GM23338 (cell line): ENCODE measurements around the gene UBA6. TPM values are rescaled to one million over a fixed set of nuclear protein-coding genes. Genes with fewer than 3 reads are reported as not detected.

Experiments
- ATAC-seq: fragments of 200-7000 bp; cut with Tn5 transposase; 3 replicates; pipeline ENCODE4 v1.9.1; 2020
- DNase-seq: peaks from one replicate; pipeline ENCODE4 v3.0.0-alpha.2; 2015; ENCODE audit warnings: low spot score
- H2AFZ ChIP-seq: fragments of 200-600 bp; sonication (generic); 2 replicates; pipeline ENCODE4 v1.8.0; 2016; ENCODE audit warnings: antibody characterized with exemption, mild to moderate bottlenecking, moderate library complexity
- H3F3A ChIP-seq: fragments of 200-600 bp; sonication (generic); replicated peaks from 2 replicates; pipeline ENCODE4 v1.8.0; 2017; ENCODE audit warnings: antibody characterized with exemption, mixed run types, low read depth
- H3K27ac ChIP-seq: fragments of 200-600 bp; sonication (generic); 2 replicates; pipeline ENCODE4 v1.6.1; 2016; ENCODE audit warnings: low read depth
- H3K27me3 ChIP-seq: fragments of 200-600 bp; sonication (generic); 2 replicates; pipeline ENCODE4 v1.8.0; 2016; ENCODE audit warnings: mild to moderate bottlenecking, mixed run types, moderate library complexity; ENCODE audit not compliant: insufficient read depth
- H3K36me3 ChIP-seq: fragments of 200-600 bp; sonication (generic); 2 replicates; pipeline ENCODE4 v1.8.0; 2016; ENCODE audit warnings: mild to moderate bottlenecking; ENCODE audit not compliant: insufficient read depth
- H3K4me1 ChIP-seq: fragments of 200-600 bp; sonication (generic); 2 replicates; pipeline ENCODE4 v1.8.0; 2016; ENCODE audit warnings: mild to moderate bottlenecking, moderate library complexity; ENCODE audit not compliant: insufficient read depth
- H3K4me2 ChIP-seq: fragments of 200-600 bp; sonication (generic); 2 replicates; pipeline ENCODE4 v1.7.1; 2017; ENCODE audit warnings: mixed run types
- H3K4me3 ChIP-seq: fragments of 200-600 bp; sonication (generic); 2 replicates; pipeline ENCODE4 v1.6.1; 2016; ENCODE audit warnings: mixed run types
- H3K79me2 ChIP-seq: fragments of 200-600 bp; sonication (generic); replicated peaks from 2 replicates; pipeline ENCODE4 v1.8.0; 2017; ENCODE audit warnings: mild to moderate bottlenecking; ENCODE audit not compliant: insufficient read depth
- H3K9me2 ChIP-seq: fragments of 200-600 bp; sonication (generic); 2 replicates; pipeline ENCODE4 v1.8.0; 2017; ENCODE audit not compliant: insufficient read depth
- H4K20me1 ChIP-seq: fragments of 200-600 bp; sonication (generic); replicated peaks from 2 replicates; pipeline ENCODE4 v1.8.0; 2017; ENCODE audit warnings: mild to moderate bottlenecking; ENCODE audit not compliant: insufficient read depth
- H3K27ac Mint-ChIP-seq: 2 replicates; pipeline ENCODE4 v1.8.0; 2020; ENCODE audit warnings: inconsistent platforms, mild to moderate bottlenecking, moderate library complexity, mixed read lengths
- H3K27me3 Mint-ChIP-seq: 3 replicates; pipeline ENCODE4 v1.8.0; 2022; ENCODE audit warnings: low read depth, mild to moderate bottlenecking, moderate library complexity, mixed read lengths, inconsistent platforms; ENCODE audit not compliant: insufficient read depth, poor library complexity
- H3K36me3 Mint-ChIP-seq: 3 replicates; pipeline ENCODE4 v1.8.0; 2021; ENCODE audit warnings: low read depth, mild to moderate bottlenecking, inconsistent platforms, moderate library complexity, mixed read lengths
- H3K4me1 Mint-ChIP-seq: 3 replicates; pipeline ENCODE4 v1.8.0; 2020; ENCODE audit warnings: mild to moderate bottlenecking, inconsistent platforms, mixed read lengths
- H3K4me3 Mint-ChIP-seq: 3 replicates; pipeline ENCODE4 v1.8.0; 2021; ENCODE audit warnings: moderate library complexity, mild to moderate bottlenecking, inconsistent platforms, mixed read lengths
- H3K9me3 Mint-ChIP-seq: 3 replicates; pipeline ENCODE4 v1.8.0; 2020; ENCODE audit warnings: moderate library complexity, mild to moderate bottlenecking, inconsistent platforms, mixed read lengths
- CREB1 ChIP-seq: fragments of 250-450 bp; sonication (Bioruptor Pico); IDR thresholded peaks from 2 replicates; pipeline ENCODE4 v1.5.0; 2020; ENCODE audit warnings: low read depth, mild to moderate bottlenecking, moderate library complexity
- CTCF ChIP-seq, 2 experiments: fragments of 200-600 bp in 1 of 2; sonication (generic) in 1 of 2; conservative IDR thresholded peaks; 2 replicates each; pipeline versions ENCODE4 v1.5.1 to v1.6.1; 2016 to 2017; ENCODE audit warnings: antibody characterized with exemption in 2 of 2, low read depth in 2 of 2, mild to moderate bottlenecking in 2 of 2, moderate library complexity in 1 of 2
- ETS1 ChIP-seq: IDR thresholded peaks from 2 replicates; pipeline ENCODE4 v1.6.1; 2016; ENCODE audit warnings: antibody characterized with exemption
- EZH2 ChIP-seq: fragments of 200-600 bp; sonication (generic); IDR thresholded peaks from one replicate; pipeline ENCODE4 v1.8.0; 2017; ENCODE audit warnings: antibody characterized with exemption, mild to moderate bottlenecking, low read depth; ENCODE audit not compliant: unreplicated experiment
- EZH2phosphoT487 ChIP-seq: fragments of 200-600 bp; sonication (generic); IDR thresholded peaks from one replicate; pipeline ENCODE4 v1.8.1; 2018; ENCODE audit warnings: antibody characterized with exemption; ENCODE audit not compliant: unreplicated experiment
- JUNB ChIP-seq: IDR thresholded peaks from one replicate; pipeline ENCODE4 v1.6.1; 2016; ENCODE audit warnings: antibody characterized with exemption; ENCODE audit not compliant: unreplicated experiment
- NANOG ChIP-seq: IDR thresholded peaks from 2 replicates; pipeline ENCODE4 v1.6.1; 2016; ENCODE audit warnings: antibody characterized with exemption, borderline replicate concordance
- POLR2AphosphoS5 ChIP-seq: IDR thresholded peaks from 2 replicates; pipeline ENCODE4 v1.6.1; 2016; ENCODE audit warnings: antibody characterized with exemption, low read depth
- REST ChIP-seq: IDR thresholded peaks from one replicate; pipeline ENCODE4 v1.6.1; 2018; ENCODE audit warnings: antibody characterized with exemption; ENCODE audit not compliant: unreplicated experiment
- STAT1 ChIP-seq: IDR thresholded peaks from one replicate; pipeline ENCODE4 v1.6.1; 2016; ENCODE audit warnings: antibody characterized with exemption; ENCODE audit not compliant: unreplicated experiment
- ZNF114 ChIP-seq: fragments of 250-450 bp; sonication (Bioruptor Pico); IDR thresholded peaks from 2 replicates; pipeline ENCODE4 v1.5.0; 2020; ENCODE audit warnings: mild to moderate bottlenecking, moderate library complexity
- ZNF331 ChIP-seq: fragments of 250-450 bp; sonication (Bioruptor Pico); IDR thresholded peaks from 2 replicates; pipeline ENCODE4 v1.5.0; 2020; ENCODE audit warnings: low read depth, mild to moderate bottlenecking, moderate library complexity
- polyA plus RNA-seq: library from polyadenylated mRNA; unstranded; fragments of >200 nt; fragmentation: Nextera tagmentation; extraction: Ambion mirVana; gene quantifications from 2 replicates; pipeline ENCODE4 v1.2.1, GENCODE V29; 2016
- total RNA-seq: library from RNA; depleted of rRNA; stranded (reverse); fragments of >200 nt; shearing (Covaris generic); gene quantifications from 2 replicates; pipeline ENCODE4 v1.2.3, GENCODE V29; 2014
- TF ChIP-seq, protein P1 (sequence below): fragments of 250-450 bp; sonication (Bioruptor Pico); IDR thresholded peaks from 2 replicates; pipeline ENCODE4 v1.5.0; 2020; ENCODE audit warnings: mild to moderate bottlenecking, moderate library complexity

UBA6 gene
- total and polyA plus RNA-seq, 2 experiments from 2014 or later, result 17.6 to 77.3 TPM

- peaks cover 2% of the 10 kb centered on the region for H3K27me3 Mint-ChIP-seq
- DNase-seq, result peak; percentile 79
- TF ChIP-seq CTCF (conservative IDR thresholded peaks at IDR 0.05; ENCODE audit: low read depth in 2 of 2) (no peak), ZNF331 (CRISPR knock-in tag) (peak; percentile 72), ETS1 (no peak; the same call in 1 of the 2 replicates), EZH2phosphoT487 (no peak), EZH2 (no peak), ZNF114 (CRISPR knock-in tag) (peak; percentile 99), POLR2AphosphoS5 (no peak), JUNB (no peak), REST (no peak), STAT1 (no peak), NANOG (no peak), CREB1 (CRISPR knock-in tag) (peak; percentile 75)
- TF ChIP-seq, protein P1, sequence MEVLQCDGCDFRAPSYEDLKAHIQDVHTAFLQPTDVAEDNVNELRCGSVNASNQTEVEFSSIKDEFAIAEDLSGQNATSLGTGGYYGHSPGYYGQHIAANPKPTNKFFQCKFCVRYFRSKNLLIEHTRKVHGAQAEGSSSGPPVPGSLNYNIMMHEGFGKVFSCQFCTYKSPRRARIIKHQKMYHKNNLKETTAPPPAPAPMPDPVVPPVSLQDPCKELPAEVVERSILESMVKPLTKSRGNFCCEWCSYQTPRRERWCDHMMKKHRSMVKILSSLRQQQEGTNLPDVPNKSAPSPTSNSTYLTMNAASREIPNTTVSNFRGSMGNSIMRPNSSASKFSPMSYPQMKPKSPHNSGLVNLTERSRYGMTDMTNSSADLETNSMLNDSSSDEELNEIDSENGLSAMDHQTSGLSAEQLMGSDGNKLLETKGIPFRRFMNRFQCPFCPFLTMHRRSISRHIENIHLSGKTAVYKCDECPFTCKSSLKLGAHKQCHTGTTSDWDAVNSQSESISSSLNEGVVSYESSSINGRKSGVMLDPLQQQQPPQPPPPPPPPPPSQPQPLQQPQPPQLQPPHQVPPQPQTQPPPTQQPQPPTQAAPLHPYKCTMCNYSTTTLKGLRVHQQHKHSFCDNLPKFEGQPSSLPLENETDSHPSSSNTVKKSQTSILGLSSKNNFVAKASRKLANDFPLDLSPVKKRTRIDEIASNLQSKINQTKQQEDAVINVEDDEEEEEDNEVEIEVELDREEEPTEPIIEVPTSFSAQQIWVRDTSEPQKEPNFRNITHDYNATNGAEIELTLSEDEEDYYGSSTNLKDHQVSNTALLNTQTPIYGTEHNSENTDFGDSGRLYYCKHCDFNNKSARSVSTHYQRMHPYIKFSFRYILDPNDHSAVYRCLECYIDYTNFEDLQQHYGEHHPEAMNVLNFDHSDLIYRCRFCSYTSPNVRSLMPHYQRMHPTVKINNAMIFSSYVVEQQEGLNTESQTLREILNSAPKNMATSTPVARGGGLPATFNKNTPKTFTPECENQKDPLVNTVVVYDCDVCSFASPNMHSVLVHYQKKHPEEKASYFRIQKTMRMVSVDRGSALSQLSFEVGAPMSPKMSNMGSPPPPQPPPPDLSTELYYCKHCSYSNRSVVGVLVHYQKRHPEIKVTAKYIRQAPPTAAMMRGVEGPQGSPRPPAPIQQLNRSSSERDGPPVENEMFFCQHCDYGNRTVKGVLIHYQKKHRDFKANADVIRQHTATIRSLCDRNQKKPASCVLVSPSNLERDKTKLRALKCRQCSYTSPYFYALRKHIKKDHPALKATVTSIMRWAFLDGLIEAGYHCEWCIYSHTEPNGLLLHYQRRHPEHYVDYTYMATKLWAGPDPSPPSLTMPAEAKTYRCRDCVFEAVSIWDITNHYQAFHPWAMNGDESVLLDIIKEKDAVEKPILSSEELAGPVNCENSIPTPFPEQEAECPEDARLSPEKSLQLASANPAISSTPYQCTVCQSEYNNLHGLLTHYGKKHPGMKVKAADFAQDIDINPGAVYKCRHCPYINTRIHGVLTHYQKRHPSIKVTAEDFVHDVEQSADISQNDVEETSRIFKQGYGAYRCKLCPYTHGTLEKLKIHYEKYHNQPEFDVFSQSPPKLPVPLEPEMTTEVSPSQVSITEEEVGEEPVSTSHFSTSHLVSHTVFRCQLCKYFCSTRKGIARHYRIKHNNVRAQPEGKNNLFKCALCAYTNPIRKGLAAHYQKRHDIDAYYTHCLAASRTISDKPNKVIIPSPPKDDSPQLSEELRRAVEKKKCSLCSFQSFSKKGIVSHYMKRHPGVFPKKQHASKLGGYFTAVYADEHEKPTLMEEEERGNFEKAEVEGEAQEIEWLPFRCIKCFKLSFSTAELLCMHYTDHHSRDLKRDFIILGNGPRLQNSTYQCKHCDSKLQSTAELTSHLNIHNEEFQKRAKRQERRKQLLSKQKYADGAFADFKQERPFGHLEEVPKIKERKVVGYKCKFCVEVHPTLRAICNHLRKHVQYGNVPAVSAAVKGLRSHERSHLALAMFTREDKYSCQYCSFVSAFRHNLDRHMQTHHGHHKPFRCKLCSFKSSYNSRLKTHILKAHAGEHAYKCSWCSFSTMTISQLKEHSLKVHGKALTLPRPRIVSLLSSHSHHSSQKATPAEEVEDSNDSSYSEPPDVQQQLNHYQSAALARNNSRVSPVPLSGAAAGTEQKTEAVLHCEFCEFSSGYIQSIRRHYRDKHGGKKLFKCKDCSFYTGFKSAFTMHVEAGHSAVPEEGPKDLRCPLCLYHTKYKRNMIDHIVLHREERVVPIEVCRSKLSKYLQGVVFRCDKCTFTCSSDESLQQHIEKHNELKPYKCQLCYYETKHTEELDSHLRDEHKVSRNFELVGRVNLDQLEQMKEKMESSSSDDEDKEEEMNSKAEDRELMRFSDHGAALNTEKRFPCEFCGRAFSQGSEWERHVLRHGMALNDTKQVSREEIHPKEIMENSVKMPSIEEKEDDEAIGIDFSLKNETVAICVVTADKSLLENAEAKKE (CRISPR knock-in tag), result peak; percentile 78
Measured at GRCh38 chr4:67721770-67722597, 21.0 kb upstream of the UBA6 start.

More at GRCh38 chr4:67721770-67722597, 21.0 kb upstream of the UBA6 start:
- Mint-ChIP-seq H3K27ac (peak overlapping the region; percentile 91), H3K4me3 (no peak overlapping the region), H3K4me1 (peaks cover 25% of the 10 kb centered on the region), H3K9me3 (0 out of 3 replicates have a peak, but pooled peaks cover 3% of the 10 kb centered on the region), H3K36me3 (peaks cover 27% of the 10 kb centered on the region)
- Histone ChIP-seq H3K79me2 (no peaks in the 10 kb centered on the region), H3K36me3 (no peaks in the 10 kb centered on the region), H3K27me3 (no peaks in the 10 kb centered on the region), H2AFZ (no peak overlapping the region), H3K4me1 (no peaks in the 10 kb centered on the region), H3K27ac (peak overlapping the region; percentile 66), H3F3A (no peaks in the 10 kb centered on the region), H3K4me2 (no peak overlapping the region), H3K4me3 (no peak overlapping the region), H3K9me2 (peaks cover 12% of the 10 kb centered on the region; the same call in 1 of the 2 replicates), H4K20me1 (no peaks in the 10 kb centered on the region)
- peak; percentile 47 for ATAC-seq
